Midbrain (tissue), 1 donor: ENCODE data around the gene LRRC30.

ENCODE experiments used
- DNase-seq: peaks from one replicate; lab custom pipeline; 2025; lab: John Stamatoyannopoulos, UW

LRRC30 gene

DNA sequence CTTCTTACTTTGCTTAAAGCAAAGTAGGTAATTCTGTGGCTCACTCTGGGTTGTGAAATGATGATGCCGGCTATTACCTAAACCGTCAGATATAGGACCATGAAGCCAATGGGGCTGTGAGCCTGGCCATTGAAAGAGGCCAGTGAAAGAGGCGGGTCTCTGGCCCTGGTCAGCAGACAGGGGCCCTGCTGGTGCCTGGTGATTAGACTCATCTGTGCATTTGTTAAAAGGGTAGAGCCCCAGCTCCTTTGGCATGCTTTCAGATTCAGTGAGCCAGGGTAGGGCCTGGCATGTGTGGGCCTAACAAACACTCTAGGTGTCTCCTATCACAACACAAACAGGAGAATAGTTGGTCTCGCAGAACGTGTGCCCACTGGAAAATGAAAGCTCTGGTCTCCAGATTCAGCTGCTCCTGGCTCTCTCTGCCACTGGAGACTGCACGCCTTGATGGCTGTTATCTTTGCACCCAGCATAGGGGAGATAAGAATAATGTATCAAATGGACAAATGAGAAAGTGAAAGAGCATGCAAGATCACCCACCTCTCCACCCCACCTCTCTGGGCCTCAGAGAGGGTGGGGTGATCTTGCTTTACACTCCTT, 6.9 kb downstream of the LRRC30 start:
- no peak for DNase-seq

DNA sequence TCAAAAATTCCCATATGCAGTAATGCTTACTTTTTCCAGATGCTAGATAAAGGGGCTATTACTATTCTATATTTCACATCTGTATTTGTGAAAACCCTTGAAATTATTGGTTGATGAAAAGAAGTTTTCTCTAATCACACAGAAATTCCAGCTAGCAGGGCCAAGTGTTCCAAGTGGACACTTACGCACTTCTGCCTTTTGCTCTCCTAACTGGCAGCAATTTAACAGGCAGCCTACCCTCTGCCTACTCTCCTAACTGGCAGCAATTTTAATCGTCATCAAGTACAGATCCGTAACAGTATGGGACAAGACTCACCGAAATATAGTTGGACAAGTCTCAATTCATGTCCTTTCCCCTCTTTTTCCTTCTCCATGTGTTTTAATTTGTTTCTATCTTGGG, 12.0 kb downstream of the LRRC30 start:
- no peak for DNase-seq

GRCh38 chr18:7248877-7249276, 18.0 kb downstream of the LRRC30 start:
- no peak for DNase-seq

DNA sequence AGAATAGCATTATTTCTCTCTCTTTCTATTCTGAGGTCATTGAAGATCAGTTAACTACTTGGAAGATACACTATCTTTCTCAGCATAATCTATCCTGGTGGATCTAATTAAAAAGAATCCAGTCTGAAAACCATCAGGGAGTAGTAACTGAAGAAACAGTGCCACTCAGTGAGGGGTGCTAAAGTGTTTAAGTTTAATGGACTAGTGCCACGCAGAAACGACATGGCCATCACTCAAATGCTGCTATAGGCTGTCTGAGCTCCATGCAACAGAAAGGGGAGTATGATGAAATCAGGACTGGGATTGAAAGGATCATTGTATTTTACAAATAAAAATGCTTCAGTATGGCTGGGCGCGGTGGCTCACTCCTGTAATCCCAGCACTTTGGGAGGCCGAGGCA, 23.3 kb downstream of the LRRC30 start:
- DNase-seq: no peak

DNA sequence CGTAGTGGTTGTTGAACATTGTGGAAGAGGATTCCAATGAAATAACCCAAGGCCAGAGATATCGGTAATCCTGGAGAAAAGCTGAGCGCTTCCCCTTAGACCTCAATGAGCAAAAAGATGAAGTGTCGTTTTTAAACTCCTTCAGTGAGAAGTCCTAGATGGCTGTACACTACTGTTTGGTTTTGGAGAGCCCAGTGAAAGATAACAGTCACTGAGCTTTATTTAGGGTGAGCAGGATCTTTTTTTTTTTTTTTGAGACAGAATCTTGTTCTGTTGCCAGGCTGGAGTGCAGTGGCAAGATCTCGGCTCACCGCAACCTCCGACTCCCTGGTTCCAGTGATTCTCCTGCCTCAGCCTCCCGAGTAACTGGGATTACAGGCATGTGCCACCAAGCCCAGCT, 24.2 kb downstream of the LRRC30 start:
- no peak for DNase-seq

- DNase-seq: no peak
These were observed 24.8 kb downstream of the LRRC30 start for GRCh38 chr18:7255643-7256042.

DNA sequence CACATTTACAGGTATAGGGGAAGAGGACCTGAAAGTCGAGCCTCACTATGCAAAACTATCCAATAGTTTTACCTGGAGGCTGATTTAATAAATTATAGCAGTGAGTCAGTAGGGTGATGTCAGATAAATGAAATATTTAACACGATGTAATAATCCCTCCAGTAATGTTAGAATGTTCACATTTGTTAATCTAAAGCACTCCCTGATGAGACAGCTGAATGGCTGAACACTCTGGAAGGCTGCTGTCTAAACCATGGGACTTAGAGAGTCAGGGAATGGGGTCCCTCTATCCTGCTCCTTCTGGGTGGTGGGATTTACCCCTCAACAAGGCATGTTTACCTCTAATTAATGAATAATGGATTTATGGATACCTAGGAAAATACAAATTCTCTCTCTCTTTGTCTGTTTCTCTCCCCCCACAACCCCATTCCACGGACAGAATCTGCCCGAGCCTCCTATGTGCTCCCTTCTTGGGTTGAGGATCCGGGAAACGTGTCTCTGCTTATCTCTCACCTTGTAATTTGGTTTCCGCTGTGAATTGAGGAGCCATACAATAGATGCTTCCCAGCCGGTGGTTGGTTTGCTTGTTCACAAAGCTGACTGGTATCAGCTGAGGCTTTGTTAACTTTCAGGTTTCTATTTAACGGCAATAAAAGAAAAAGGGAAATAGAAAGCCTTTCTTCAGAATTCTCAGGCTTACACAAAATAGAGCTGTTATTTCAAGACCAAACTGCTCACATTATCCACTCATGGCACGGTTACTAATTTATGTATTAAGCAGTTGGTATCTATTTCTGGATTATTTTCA, 25.9 kb downstream of the LRRC30 start:
- no peak for DNase-seq

- no peak for DNase-seq
These were observed 26.5 kb downstream of the LRRC30 start for GRCh38 chr18:7257426-7257740.

DNA sequence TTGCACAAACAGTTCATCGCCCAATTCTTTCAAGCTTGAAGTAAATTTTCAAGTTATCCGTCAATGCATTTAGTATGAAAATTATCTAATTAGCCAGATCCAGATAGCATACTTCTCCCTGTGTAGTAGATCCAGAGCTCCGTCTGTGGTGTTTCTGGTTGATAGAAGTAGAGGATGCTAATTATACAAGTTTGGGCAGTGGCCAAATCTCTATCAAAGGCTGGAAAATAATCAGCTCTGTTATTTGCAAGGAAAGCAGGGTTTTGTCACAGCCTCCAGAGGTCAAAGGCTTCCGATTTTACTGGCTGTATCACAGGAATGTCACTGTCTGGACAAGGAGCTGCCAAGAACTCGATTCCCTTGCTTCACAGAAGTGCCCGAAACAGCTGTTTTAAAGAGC, 28.6 kb downstream of the LRRC30 start:
- DNase-seq: peak; percentile 23

DNA sequence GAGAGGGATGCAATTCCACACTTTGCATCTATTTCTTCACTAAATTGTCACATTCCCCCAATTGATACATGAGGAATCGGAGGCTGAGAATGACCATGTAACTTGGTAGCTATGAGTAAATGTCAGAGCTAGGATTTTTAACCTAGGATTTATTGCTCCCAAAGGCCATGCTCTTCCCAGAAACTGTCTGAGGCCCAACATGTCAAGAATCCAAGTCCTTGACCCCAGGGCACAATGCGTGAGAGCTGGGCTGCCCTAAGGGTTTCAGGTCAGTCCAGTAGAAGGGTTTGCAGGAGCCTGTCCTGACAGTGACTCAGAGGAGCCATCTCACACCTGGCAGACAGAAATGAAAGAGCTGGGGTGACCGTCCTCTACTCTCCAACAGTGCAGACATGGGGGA, 30.3 kb downstream of the LRRC30 start:
- no peak for DNase-seq

- no peak for DNase-seq
These were observed 37.1 kb downstream of the LRRC30 start for GRCh38 chr18:7267973-7268372.

- no peak for DNase-seq
These were observed 39.1 kb downstream of the LRRC30 start for GRCh38 chr18:7269942-7270341.

DNA sequence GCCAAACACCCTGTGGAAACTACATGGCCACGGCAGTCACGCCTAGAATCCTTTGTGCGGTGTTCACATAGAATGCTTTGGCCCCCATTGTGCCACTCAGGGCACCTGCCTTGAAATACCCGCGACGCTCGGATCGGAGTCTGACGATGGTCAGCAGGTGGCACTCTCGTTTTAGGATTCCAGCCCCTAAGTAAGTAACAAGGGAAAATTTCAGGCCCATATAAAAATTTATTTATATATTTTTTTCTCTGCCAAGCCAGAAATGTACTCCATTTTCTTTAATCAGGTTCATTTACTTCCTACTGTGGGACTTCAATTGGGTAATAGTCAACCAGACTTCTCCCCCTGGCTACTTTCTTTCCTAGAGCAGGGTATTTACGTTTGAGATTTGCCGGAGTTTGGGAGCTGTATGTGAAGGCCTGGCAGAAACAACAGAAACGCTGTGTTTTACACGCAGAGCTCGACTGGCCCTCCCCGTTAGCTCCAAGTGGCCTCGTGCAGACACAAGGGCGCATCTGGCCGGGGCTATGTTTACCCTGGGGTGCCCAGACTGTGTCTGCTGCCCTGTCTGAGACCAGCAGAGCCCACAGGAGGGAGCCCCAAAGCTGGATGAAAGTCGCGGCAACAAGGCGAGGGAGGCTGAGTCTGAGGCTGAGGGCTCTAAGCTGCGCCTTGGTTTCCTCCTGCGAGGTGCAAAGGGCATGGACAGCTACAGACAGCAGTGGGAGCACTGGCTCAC, 41.6 kb downstream of the LRRC30 start:
- DNase-seq: peak; percentile 81

- DNase-seq: peak; percentile 2
These were observed 42.5 kb downstream of the LRRC30 start for GRCh38 chr18:7273301-7273921.

GRCh38 chr18:7281579-7281978, 50.7 kb downstream of the LRRC30 start:
- DNase-seq: no peak
